K562 (cell line): ENCODE measurements around the gene ELF1. TPM values are rescaled to one million over a fixed set of nuclear protein-coding genes. Genes with fewer than 3 reads are reported as not detected.
A peak's percentile ranks its signal among the peaks of the same experiment; 100 is the strongest.

Experiments
- ATAC-seq: fragments of 200-7000 bp; cut with Tn5 transposase; 3 replicates; pipeline ENCODE4 v1.9.1; 2020; ENCODE audit warnings: moderate library complexity
- BruUV-seq: library from RNA; stranded (reverse); fragments of 400-500 nt; replicated peaks from 2 replicates; lab custom pipeline; 2021; lab: Mats Ljungman, UMichigan
- CTCF ChIA-PET: fragments of 300-600 bp; formaldehyde crosslinking; extraction: SDS; loops from one replicate; lab custom pipeline; 2021; ENCODE audit warnings: low intra/inter-chr PET ratio; lab: Yijun Ruan, JAX
- POLR2A ChIA-PET: fragments of 300-600, 350-650 bp; sonication (Branson Sonifier 250); formaldehyde crosslinking; extraction: SDS; loops from one replicate; lab custom pipeline; 2021; ENCODE audit warnings: antibody characterized with exemption, inconsistent platforms; lab: Yijun Ruan, JAX
- DNase-seq, 4 experiments: peaks; one replicate each; pipeline versions ENCODE4 v3.0.0 to v3.0.0-alpha.2; 2011 to 2018; ENCODE audit warnings: low spot score in 3 of 4, mixed read lengths in 3 of 4; ENCODE audit errors: extremely low read depth in 1 of 4
- FAIRE-seq: peaks from 2 replicates; lab custom pipeline; 2011; peaks lifted over from hg19 to GRCh38; lab: Jason Lieb, UNC
- H2AFZ ChIP-seq: 2 replicates; pipeline ENCODE4 v1.6.0; 2011; ENCODE audit warnings: low read depth, low read length, control low read depth, inconsistent platforms
- H3K27ac ChIP-seq: fragments of 200-600 bp; 3 replicates; pipeline ENCODE4 v1.8.0; 2011; ENCODE audit warnings: low read depth, mild to moderate bottlenecking, control low read depth, inconsistent platforms, low read length, moderate library complexity, mixed read lengths; ENCODE audit errors: extremely low read depth
- H3K27me3 ChIP-seq, 2 experiments: fragments of 300-600 bp in 1 of 2; 2 replicates in 1 of 2; 3 replicates in 1 of 2; pipeline versions ENCODE4 v1.6.0 to v1.8.0; 2011; ENCODE audit warnings: inconsistent platforms in 2 of 2, low read length in 2 of 2, mild to moderate bottlenecking in 1 of 2, mixed read lengths in 1 of 2, moderate library complexity in 1 of 2; ENCODE audit not compliant: control insufficient read depth in 2 of 2, insufficient read depth in 2 of 2
- H3K36me3 ChIP-seq: fragments of 300-600 bp; 3 replicates; pipeline ENCODE4 v1.8.0; 2011; ENCODE audit warnings: mild to moderate bottlenecking, low read length, inconsistent platforms; ENCODE audit not compliant: control insufficient read depth, insufficient read depth
- H3K4me1 ChIP-seq, 2 experiments: fragments of 200-600 bp in 1 of 2; replicated peaks in 1 of 2; 2 replicates in 1 of 2; 3 replicates in 1 of 2; pipeline versions ENCODE4 v1.5.1 to v1.8.0; 2011; ENCODE audit warnings: inconsistent platforms in 2 of 2, low read length in 2 of 2, mild to moderate bottlenecking in 1 of 2, mixed read lengths in 1 of 2, moderate library complexity in 1 of 2; ENCODE audit not compliant: control insufficient read depth in 2 of 2, insufficient read depth in 2 of 2
- H3K4me2 ChIP-seq: 2 replicates; pipeline ENCODE4 v1.6.1; 2011; ENCODE audit warnings: low read length, control low read depth, inconsistent platforms, mixed read lengths; ENCODE audit not compliant: insufficient read depth
- H3K4me3 ChIP-seq: fragments of 200-600 bp; sonication (generic), shearing (Covaris generic); 2 replicates; pipeline ENCODE4 v1.5.1; 2016; ENCODE audit warnings: control low read depth, inconsistent platforms
- H3K79me2 ChIP-seq: fragments of 200-600 bp; 3 replicates; pipeline ENCODE4 v1.8.0; 2011; ENCODE audit warnings: low read length, inconsistent platforms; ENCODE audit not compliant: control insufficient read depth, insufficient read depth
- H3K9ac ChIP-seq, 2 experiments: 2 replicates each; pipeline versions ENCODE4 v1.6.0 to v1.6.1; 2011; ENCODE audit warnings: low read depth in 2 of 2, low read length in 2 of 2, control low read depth in 1 of 2, inconsistent platforms in 1 of 2, mild to moderate bottlenecking in 1 of 2, mixed read lengths in 1 of 2; ENCODE audit not compliant: insufficient read depth in 1 of 2
- H3K9me1 ChIP-seq: one replicate; pipeline ENCODE4 v1.6.0; 2011; ENCODE audit warnings: inconsistent platforms, mild to moderate bottlenecking, low read length, moderate library complexity; ENCODE audit not compliant: control insufficient read depth, insufficient read depth
- H3K9me3 ChIP-seq: replicated peaks from 2 replicates; pipeline ENCODE4 v1.5.1; 2011; ENCODE audit warnings: low read depth, low read length, inconsistent platforms; ENCODE audit not compliant: control insufficient read depth, insufficient read depth
- H4K20me1 ChIP-seq: replicated peaks from 2 replicates; pipeline ENCODE4 v1.6.1; 2011; ENCODE audit warnings: low read length, inconsistent platforms, mixed read lengths; ENCODE audit not compliant: control insufficient read depth, insufficient read depth
- BDP1 ChIP-seq: IDR thresholded peaks from 3 replicates; pipeline ENCODE4 v1.6.1; 2011; ENCODE audit not compliant: insufficient read length, insufficient read depth
- CREB3L1 ChIP-seq: fragments of 450-650 bp; IDR thresholded peaks from 2 replicates; pipeline ENCODE4 v1.6.1; 2014; ENCODE audit warnings: low read depth, mild to moderate bottlenecking, moderate library complexity, borderline replicate concordance
- FOXA1 ChIP-seq: fragments of 450-650 bp; IDR thresholded peaks from 2 replicates; pipeline ENCODE4 v1.6.1; 2016; ENCODE audit warnings: mild to moderate bottlenecking, borderline replicate concordance
- MTA2 ChIP-seq: fragments of 450-650 bp; IDR thresholded peaks from 2 replicates; pipeline ENCODE4 v1.6.1; 2016; ENCODE audit warnings: low read depth
- NBN ChIP-seq: fragments of 450-650 bp; IDR thresholded peaks from 2 replicates; pipeline ENCODE4 v1.6.1; 2016; ENCODE audit warnings: low read depth, mild to moderate bottlenecking
- ZNF24 ChIP-seq: fragments of 450-650 bp; IDR thresholded peaks from 2 replicates; pipeline ENCODE4 v1.6.1; 2016
- ZNF3 ChIP-seq: fragments of 250-450 bp; sonication (Bioruptor Pico); IDR thresholded peaks from 2 replicates; pipeline ENCODE4 v1.5.0; 2021; ENCODE audit warnings: mild to moderate bottlenecking, moderate library complexity
- ZZZ3 ChIP-seq: fragments of 450-650 bp; IDR thresholded peaks from 2 replicates; pipeline ENCODE4 v1.6.1; 2016; ENCODE audit warnings: antibody characterized with exemption, mild to moderate bottlenecking, moderate library complexity
- WGBS: fragments of 100-300 bp; shearing (Covaris generic); methylation state at CpG from one replicate; pipeline ENCODE4 v1.1.6; 2016; ENCODE audit warnings: low coverage, mixed read lengths; ENCODE audit not compliant: insufficient coverage; ENCODE audit errors: missing lambda C conversion rate; 5-methylcytosine and 5-hydroxymethylcytosine counted together
- in situ Hi-C: fragments of 300-500 bp; cut with MboI; formaldehyde crosslinking; loops from 4 replicates; pipeline ENCODE4 v1.15.0; 2018; ENCODE audit warnings: inconsistent platforms, mixed read lengths
- intact Hi-C: fragments of 100-400 bp; cut with micrococcal nuclease; formaldehyde crosslinking; loops from 2 replicates; pipeline ENCODE4 v1.14.2; 2022
- polyA plus RNA-seq, 8 experiments: library from polyadenylated mRNA; depleted of rRNA in 4 of 8; stranded (reverse) in 5 of 8; unstranded in 3 of 8; fragments of >200 nt; fragmentation: Nextera tagmentation in 2 of 8; fragmentation: Illumina TruSeq in 1 of 8; extraction: Ambion mirVana in 2 of 8; extraction: Trizol in 1 of 8; gene quantifications; 2 replicates each; pipeline versions ENCODE4 v1.2.1 to v1.2.3, GENCODE V29; 2011 to 2014; ENCODE audit warnings: inconsistent platforms in 1 of 8, missing spikeins in 1 of 8
- total RNA-seq, 7 experiments: library from RNA; depleted of rRNA in 6 of 7; stranded (reverse); fragments of >200 nt in 6 of 7; fragmentation: Illumina TruSeq in 2 of 7; extraction: Trizol in 2 of 7; gene quantifications; 2 replicates each; pipeline versions ENCODE4 v1.2.1 to v1.2.3, GENCODE V29; 2011 to 2021; ENCODE audit warnings: low replicate concordance in 1 of 7

Gene ELF1
- total and polyA plus RNA-seq, 9 of the 15 experiments (the other 6 are each of a cell fraction or from before 2014, with no cell fraction given), result 24.7 to 54.4 (median 33.4) TPM

- TF ChIP-seq CREB3L1 (no peak), FOXA1 (no peak), ZNF3 (CRISPR knock-in tag) (no peak), MTA2 (no peak), ZNF24 (no peak), BDP1 (no peak), NBN (no peak)
Measured at GRCh38 chr13:41064493-41064892, 45.4 kb upstream of the ELF1 start (continued).

GRCh38 chr13:41061914-41062837, 43.1 kb upstream of the ELF1 start:
- Histone ChIP-seq H3K4me2 (peak overlapping the region; percentile 88), H3K4me1 (peaks cover 3 to 12% of the 10 kb centered on the region in 2 experiments; a peak in 3 of 5 replicates), H4K20me1 (no peaks in the 10 kb centered on the region), H3K27me3 (no peaks in the 10 kb centered on the region), H3K4me3 (peak overlapping the region; percentile 60), H3K36me3 (peaks cover 31% of the 10 kb centered on the region; the same call in 2 of the 3 replicates), H3K9ac (peak overlapping the region; percentile 94 to 98), H3K9me1 (no peaks in the 10 kb centered on the region), H2AFZ (peak overlapping the region; percentile 99), H3K9me3 (no peaks in the 10 kb centered on the region), H3K79me2 (peaks cover 68% of the 10 kb centered on the region), H3K27ac (peak overlapping the region; percentile 96)
- DNase-seq, result peak in 2 of 4 experiments; percentile 52 to 63
- no peak for FAIRE-seq
- intact Hi-C loops (loop anchor here (5.0 kb wide), 4 partner anchors 45 to 250 kb away; partner anchors contain the start of genes ELF1, KBTBD6, KBTBD7 and NAA16), in situ Hi-C loops (loop anchor here (25.0 kb wide), 1 partner anchor 275 kb away; the partner anchor contains the start of gene SLC25A15)
- peak; percentile 44 for ATAC-seq
- POLR2A ChIA-PET, result interaction anchor here (0.6 kb wide), 1 partner anchor 156 kb away, joined by 3 read pairs; no protein-coding TSS in a partner anchor
- CTCF ChIA-PET, result interaction anchor here (0.6 kb wide), 2 partner anchors 9 to 68 kb away, joined by 3 read pairs; no protein-coding TSS in a partner anchor
- BruUV-seq, result no TSS peak
- 2% methylated on average over 21 of the region's 24 CpGs for WGBS
- TF ChIP-seq ZZZ3, result no peak
